ENCODE measurements around the gene FBXO42.
"Not testable (repeated sequence)": the region's sequence is repeated elsewhere in the genome, so short reads cannot be mapped to it uniquely, and the experiment has no call there.

The FBXO42 gene

DNA sequence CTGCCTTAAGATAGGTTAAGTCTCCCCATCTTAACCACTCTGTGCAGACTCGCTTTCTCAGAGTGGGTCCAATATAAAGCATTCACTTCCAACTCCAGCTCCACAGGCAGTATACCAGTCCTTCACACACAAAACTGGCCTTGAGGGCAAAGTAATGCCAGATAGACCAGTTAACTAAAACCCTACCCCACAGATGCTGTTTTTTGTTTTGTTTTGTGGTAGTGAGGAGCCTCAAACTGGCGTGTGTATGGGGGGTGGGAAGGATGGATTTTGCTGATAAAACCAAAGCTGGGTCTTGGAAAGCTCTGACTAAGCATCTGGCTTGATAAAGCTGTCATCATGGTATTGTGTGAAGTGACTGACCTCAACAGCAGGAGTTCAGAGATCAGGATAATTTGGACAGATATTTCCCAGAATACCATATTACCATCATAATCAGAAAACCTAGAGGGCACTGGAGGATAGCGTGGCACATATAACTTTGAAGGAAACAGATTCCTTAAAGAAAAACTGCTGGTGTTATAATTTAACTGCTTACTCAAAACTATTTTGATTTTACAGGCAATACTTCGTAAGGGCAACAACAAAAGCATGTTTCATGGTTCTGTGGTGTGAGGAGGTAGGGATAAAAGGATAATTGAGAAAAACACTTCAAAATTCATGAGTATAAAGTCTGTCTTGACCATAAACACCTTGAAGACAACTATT is 85.7 kb downstream of the FBXO42 start:
- DNase-seq (ENCODE audit: low read depth in 2 of 2) = no peak

DNA sequence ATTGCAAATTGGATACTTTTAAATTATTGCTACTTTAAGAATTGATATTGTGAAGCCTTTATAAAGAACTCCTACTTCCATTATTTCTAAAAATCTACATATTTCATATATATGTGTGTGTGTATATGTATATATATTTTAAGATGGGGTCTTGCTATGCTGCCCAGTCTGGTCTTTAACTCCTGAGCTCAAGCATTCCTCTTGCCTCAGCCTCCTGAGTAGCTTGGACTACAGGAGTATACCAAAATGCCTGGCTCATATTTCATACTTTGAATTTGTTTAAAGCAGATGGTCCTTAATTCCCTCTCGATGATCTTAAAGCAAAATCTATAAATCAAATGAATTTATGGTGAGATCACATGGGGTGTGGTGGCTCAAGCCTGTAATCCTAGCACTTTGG is 90.2 kb downstream of the FBXO42 start:
- DNase-seq (ENCODE audit: low read depth in 2 of 2) = no peak

DNA sequence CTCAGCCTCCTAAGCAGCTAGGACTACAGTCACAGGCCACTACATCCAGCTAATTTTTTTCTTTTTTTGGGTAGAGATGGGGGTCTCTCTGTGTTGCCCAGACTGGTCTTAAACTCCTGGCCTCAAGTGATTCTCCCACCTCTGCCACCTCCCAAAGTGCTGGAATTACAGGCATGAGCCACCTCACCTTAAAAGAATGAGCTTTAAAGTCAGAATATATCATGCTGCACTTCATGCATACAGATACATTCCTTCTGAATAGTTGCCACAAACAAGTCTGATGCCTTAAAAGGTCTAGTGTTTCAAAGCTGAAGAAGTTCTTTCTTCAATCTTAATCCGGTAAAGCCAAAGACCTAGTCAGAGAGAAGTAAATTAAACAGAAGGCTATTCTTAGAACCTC is 91.5 kb downstream of the FBXO42 start:
- peak; percentile 38 to 48 for DNase-seq (ENCODE audit: low read depth in 2 of 2)

DNA sequence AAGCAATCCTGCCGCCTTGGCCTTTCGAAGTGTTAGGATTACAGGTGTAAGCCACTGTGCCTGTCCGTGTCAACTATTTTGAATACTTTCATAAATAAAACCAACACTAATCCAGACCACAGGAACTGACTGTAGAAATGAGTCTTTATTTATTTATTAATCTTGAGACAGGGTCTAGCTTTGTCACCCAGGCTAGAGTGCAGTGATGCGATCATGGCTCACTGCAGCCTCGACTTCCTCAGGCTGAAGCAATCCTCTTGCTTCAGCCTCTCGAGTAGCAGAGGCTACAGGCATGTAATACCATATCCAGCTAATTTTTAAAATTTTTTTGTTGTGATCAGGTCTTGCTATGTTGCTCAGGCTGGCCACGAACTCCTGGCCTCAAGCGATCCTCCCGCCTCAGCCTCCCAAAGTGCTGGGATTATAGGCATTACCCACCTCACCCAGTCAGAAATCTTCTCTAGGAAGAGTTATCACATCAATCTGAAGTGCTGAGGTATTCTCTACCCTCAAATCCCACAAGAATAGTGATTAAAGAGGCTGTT is 93.6 kb downstream of the FBXO42 start:
- DNase-seq (ENCODE audit: low read depth in 2 of 2) = no peak

DNA sequence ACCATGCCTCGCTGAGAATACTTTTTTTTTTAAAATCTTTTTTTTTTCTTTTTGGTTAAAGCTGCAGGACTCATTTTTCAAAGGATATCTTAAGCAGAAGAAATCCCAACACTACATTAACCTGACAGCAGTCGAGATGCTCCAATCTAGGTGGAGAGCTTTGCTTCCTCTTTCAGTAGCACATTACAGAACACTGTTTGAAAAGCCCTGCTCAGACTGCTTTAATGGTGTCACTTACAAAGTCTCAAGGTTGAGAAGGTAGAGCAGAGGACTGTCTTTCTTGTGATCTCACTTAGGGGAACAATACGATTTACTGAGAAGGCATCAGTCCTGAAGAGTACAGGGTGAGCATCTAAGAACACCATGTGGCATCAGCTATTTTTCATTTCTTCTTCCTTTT is 94.3 kb downstream of the FBXO42 start:
- no peak for DNase-seq (ENCODE audit: low read depth in 2 of 2)

DNA sequence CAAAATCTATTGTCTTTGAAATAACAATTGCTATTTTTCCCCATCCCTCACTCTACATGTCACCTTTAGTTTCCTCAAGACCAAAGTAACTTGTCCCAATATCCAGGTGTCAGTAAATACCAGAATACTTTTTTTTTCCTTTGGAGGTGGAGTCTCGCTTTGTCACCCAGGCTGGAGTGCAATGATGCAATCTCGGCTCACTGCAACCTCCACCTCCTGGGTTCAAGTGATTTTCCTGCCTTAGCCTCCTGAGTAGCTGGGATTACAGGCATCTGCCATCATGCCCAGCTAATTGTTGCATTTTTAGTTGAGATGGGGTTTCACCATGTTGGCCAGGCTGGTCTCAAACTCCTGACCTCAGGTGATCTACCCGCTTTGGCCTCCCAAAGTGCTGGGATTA is 94.7 kb downstream of the FBXO42 start:
- DNase-seq (ENCODE audit: low read depth in 2 of 2) = not testable (repeated sequence)

DNA sequence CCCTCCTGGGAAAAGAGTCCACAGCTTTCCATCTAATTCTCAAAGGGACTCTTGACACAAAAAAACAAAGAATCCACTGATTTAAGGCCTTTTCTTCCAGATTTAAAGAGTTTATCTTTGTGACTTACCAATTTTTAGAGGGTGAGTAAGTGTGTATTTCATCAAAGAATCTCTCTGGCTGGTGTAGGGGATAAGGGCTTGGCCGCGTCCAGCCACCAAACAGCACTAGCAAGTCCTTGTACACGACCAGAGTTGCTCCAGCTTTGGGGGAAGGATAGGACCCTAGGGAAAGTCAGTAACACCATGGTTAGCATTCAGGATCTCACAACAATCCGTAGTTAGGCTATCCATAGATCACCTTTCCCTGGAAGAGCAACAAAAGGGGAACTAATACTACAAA is 95.8 kb downstream of the FBXO42 start:
- no peak for DNase-seq (ENCODE audit: low read depth in 2 of 2)

DNA sequence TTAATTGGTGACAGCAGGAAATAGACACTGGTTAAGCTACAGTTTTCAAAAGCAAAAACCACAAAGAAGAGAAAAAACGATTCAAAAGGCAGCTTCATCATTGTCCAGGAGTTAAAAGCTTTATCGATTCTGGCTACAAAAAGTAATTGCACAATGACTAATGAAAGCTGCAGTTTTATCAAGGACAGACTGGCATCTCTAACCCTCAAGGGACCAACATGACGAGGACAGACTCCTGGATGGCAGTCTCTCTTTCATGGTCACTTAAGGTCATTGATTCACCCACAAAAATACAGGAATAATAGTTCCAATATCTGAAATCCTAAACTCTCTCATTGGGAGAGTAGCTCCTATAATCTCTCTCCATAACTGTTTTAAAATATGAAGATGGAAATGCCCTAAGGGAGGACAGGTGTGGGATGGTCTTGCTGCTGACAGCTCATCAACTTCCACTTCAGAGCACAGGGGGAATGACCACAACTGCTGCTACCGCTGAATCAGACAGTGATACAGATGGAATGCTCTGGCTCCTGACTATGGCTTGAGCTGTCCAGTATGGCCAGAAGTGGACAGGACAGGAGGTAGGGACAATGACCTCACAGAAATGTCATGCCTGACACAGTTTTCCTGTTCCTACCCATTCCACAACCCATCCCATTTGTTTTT is 97.9 kb downstream of the FBXO42 start:
- no peak for DNase-seq (ENCODE audit: low read depth in 2 of 2)

DNA sequence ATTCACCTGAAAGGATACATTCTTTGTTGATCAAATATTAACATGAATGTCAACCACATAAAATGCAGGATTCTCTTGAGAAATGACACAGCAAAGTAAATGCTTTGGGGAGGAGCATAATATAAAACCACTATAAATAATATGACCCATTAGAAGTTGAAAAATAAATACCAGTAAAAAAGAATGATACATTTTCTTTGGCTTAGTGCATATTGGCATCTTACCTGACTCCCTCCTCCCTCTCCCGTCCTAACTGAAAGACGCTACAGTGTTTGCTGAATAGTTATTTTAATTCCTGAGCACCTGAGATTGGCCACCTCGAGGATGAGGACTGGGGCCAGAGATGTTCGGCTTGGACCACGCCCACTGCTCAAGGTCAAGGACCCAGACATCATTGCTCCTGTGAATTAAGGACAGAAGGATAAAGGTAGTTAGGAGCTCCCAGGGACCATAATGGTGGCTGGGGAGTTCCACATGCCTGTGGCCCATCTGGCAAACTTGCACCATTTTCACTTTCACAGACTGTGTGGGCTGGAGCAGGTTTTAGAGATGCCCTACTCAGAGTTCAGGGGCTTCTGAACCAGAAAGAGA is 98.9 kb downstream of the FBXO42 start:
- DNase-seq (ENCODE audit: low read depth in 2 of 2) = no peak

DNA sequence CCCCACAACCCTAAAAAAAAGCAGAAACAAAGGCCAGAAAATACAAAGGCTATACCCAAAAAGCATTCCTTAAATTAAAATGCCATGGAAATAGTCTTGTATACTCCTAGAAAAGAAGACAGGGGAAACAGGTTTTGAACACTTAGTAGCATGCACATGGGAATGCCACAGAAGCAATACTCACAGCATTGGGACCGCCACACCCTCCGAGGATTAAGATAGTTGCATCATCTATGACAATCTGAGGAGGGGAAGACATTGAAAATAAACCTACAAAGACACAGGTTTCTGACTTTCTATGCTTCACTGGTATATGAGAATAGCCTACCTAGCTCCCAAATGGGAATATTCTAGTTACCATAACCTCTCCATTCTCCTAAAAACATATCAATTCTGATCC is 99.4 kb downstream of the FBXO42 start:
- DNase-seq (ENCODE audit: low read depth in 2 of 2) = no peak

DNA sequence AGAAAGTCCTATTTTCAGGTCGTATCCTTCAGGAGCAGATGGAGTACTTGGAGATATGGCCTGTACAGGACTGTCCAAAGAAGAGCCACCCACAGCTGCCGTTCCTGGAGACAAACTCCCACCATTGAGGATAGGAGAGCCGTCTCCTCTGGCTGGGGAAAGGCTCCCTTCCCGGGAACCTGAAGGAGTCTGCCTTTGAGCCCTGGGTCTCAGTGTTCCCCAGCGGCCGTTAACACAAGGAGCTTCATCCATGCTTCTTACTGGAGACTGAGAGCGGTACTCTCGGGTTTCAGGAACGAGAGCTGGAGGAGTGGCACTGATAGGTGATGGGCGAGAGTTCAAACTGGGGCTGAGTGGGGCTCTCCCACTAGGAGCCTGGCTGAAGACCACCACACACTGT is 100.9 kb downstream of the FBXO42 start:
- no peak for DNase-seq (ENCODE audit: low read depth in 2 of 2)

DNA sequence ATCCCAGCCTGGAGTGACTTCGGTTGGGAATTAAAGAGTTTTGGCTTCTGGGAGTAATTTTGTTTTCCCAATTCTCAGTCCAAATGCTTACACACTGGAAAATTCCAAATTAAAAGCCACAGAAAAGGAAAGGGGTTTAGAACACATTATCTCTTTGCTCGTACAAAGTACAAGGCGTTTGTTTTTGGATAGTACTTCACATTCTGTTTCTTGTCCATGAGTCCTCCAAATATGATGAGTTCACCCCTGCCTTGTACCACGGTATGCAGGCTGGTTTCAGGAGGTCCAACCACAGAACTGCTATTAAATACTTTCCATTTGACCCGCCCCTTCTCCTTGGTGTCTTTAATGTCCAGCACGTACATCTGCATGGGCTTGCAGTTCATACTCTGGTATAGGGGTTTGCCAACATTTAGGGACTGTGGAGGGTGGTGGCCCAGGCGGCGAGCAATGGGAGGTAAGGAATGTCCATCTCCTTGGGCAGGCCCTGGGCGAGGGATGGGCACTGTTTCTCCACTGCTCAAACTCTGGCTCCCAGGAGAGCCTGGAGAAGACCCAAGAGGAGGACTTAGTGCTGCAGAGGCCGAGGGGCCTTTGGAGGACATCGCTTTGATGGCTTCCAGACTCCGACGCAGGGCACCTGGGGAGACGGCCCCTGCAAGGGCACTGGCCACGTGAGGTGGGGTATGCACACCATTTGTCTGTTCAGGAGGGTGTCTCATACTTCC is 101.6 kb downstream of the FBXO42 start:
- peak; percentile 7 to 17 for DNase-seq (ENCODE audit: low read depth in 2 of 2)

DNA sequence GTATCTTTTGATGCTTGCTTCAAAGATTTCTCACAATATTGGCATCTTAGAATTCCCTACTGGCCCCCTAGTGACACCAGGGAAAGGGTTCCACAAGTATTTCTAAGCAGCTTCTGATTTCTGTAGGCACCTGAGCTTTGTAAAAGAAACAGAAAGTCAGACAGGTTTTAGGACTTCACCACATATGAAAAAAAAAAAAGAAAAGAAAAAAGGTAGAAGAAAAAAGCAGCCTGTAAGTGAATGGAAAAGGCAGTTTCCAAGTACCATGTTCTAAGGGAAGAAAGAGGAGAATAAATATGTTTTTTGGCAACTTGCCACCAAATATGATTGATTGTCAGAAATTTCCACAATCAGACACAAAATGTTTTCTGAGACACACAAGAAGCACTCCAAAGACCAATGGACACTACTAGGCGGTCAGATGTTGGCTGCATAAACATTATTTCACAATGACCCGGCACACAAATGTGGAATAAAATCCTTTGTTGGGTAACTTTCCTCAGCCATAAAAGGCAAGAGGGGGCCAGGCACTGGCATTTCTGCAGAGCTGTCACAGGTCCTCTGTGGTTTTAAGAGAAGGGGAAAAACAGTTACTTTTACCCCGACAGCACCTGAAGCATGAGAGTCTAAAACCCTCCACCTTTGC is 102.6 kb downstream of the FBXO42 start:
- DNase-seq (ENCODE audit: low read depth in 2 of 2) = peak in 1 of 2 experiments; percentile 7

DNA sequence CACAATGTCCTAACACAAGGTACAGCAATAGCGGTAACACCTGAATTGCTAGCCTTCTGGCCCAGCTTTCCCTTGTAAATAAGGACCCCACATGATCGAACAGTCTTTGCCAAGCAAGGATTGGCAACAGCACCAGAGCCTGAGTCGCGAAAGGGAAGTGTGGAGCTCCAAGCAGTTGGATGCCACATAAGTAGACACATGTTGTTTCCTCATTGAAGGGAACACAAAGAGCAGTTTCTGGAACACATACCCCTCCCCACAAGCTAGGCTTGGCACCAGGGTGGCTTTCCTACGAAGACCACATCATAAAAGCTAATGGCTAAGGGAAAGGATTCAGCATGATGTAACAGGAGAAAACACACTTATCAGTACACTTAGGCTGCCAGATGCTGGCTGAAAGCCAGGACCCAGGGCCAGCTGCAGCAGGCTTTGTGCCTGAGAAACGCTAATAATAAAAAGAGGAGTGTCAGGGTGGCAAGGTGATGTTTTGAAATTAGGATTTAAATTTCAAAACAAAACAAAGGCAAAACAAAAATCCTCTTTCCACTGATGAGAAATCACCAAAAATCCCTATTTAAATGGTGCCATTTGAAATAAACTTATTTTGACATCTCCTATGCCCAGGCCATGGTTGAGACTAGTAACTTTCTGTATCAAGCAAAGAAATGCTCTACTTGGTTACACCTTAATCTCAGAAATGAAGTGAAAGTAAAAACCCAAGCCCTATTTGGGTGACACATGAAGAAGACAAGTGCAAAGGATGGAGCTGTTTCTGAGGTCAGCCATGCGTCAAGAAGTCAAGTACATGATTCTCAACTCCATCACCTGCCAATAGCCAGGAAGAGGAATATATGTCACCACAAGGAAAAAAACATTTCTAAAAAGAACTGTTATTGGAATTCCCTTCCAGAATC is 103.4 kb downstream of the FBXO42 start:
- DNase-seq (ENCODE audit: low read depth in 2 of 2) = peak; percentile 48 to 58

DNA sequence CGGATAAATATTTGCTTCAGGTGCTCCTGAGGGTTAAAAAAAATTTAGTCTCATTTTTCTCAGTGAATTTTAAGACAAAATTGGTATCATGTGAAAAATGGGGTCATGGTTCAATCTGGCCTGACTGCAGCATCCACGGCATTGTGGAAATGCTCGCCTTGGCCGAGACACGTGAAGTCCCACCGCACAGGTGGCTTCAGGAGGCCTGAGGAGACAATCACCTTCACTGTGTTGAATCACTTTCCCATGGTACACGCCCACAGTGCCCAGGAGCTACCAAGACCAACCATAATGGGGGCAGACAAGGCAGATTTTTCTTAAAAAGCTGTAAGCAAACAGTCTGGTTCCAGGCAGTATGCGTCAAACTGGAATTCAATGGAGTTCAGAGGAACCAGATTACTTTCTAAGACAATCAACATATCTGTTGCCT is 104.3 kb downstream of the FBXO42 start:
- no peak for DNase-seq (ENCODE audit: low read depth in 2 of 2)

DNA sequence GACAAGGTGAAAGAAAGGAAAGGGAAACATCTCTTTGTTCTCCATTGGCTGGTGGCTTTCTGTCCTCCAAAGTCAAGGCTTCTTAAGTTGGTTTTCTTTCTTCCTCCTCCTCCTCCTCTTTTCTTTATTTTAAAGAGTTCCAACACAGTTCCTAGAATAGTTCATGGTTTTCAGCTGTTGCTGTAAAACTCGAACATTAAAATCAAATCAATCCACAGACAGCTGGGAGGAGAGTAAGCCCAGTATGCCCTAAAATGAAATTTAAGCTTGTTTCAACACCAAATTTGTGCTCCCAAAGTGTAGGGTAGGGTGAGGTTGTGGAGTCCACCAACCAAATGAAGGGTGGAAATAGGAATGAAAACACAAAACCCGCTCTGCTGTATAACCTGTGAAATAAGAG is 104.8 kb downstream of the FBXO42 start:
- DNase-seq (ENCODE audit: low read depth in 2 of 2) = no peak

DNA sequence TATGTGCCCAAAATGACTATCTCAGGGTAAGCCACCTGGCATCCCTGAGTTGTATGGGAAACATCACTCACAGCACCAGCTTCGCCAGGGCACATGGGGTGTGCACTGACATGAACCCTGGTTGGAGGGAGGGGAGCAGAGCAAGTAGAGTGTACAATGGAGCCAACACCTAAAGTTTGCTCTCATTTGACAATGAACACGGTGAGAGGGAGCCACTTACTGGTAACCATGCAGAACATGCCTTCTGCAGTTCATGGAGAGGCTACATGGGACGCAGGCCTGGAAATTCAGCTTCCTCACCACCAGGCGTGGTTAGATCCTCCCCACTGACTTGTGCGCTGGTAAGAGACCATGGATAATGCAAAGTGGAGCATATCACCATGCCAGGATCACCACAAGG is 105.3 kb downstream of the FBXO42 start:
- no peak for DNase-seq (ENCODE audit: low read depth in 2 of 2)

DNA sequence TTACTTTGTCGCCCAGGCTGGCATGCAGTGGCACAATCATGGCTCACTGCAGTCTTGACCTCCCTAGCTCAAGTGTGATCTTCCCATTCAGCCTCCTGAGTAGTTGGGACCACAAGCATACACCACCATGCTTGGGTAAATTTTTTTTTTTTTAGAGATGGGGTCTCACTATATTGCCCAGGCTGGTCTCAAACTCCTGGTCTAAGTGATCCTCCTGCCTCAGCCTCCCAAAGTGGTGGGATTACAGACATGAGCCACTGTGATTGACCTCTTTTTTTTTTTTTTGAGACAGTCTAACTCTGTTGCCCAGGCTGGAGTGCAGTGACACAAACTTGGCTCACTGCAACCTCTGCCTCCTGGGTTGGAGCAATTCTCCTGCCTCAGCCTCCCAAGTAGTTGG is 106.0 kb downstream of the FBXO42 start:
- DNase-seq (ENCODE audit: low read depth in 2 of 2) = not testable (repeated sequence)

DNA sequence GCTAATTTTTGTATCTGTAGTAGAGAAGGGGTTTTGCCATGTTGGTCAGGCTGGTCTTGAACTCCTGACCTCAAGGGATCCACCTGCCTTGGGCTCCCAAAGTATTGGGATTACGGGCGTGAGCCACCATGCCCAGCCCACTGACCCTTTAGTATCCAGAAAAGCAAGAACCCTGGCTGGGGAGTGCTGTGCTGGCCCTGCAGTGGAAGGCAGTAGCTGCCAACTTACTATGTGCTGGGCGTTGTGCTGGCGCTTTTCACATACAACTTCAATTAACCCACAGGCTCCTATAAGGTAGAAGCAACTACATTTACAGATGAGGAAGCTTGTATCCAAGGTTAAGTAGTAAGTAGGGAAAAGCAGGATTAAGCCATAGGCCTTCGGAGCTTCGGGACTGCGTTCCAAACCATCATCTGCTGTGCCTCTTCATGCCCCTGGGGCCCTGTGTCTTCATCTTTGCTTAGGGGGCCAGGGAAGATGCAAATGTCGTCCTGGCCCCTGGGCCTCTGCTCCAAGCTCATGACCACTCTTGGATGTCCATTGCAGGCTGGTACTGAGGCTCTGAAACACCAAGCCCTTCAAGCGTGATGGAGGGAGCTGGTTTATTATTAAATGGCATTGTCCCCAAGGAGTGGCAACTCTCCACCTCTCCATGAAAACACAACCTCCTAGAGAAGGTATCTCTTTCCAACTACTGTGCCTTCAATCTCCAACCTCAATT is 106.6 kb downstream of the FBXO42 start:
- DNase-seq (ENCODE audit: low read depth in 2 of 2) = no peak

Measured in fibroblast of skin of left biceps (primary cell).